DND-41 (cell line): ENCODE results near the gene DVL2.

Experiments used
- EZH2 ChIP-seq: IDR thresholded peaks from 3 replicates; pipeline ENCODE4 v1.6.1; 2012; ENCODE audit warnings: borderline replicate concordance, low read depth, mild to moderate bottlenecking, moderate library complexity, low read length, inconsistent platforms; ENCODE audit not compliant: severe bottlenecking
- TF ChIP-seq, protein P1 (sequence below): IDR thresholded peaks from 2 replicates; pipeline ENCODE4 v1.5.1; 2012; ENCODE audit warnings: borderline replicate concordance, low read length, moderate library complexity, mild to moderate bottlenecking; ENCODE audit not compliant: poor library complexity, severe bottlenecking; ENCODE audit errors: extremely low read depth

DNA sequence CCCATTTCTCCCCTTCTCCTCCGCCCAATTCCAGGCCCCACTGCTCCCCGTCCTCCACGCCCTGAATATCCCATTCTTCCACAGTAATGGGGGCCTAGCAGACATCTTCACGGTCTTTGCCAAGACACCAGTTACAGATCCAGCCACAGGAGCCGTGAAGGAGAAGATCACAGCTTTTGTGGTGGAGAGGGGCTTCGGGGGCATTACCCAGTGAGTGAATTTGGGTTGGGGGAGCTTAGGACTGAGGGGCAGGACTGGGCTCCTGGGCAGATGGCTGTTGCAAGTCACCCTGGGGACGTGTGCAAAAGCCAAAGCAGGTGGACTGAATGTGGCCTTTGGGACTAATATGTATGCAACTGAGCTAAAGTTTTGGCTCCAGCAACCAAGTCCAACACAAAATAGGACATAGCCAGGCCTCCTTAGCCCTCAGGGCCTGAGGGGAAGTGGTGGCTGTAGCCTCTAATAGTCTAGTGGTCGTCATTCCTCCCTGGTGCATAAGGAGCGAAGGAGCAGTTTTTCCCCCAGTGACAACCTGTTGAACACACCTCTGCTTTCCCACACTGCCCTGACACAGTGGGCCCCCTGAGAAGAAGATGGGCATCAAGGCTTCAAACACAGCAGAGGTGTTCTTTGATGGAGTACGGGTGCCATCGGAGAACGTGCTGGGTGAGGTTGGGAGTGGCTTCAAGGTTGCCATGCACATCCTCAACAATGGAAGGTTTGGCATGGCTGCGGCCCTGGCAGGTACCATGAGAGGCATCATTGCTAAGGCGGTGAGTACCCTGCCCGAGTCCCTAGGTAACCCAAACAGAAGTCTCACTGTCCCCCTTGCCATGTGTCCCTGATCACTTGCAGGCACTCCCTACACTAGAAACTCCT is 12.0 kb downstream of the DVL2 start:
- TF ChIP-seq, protein P1, sequence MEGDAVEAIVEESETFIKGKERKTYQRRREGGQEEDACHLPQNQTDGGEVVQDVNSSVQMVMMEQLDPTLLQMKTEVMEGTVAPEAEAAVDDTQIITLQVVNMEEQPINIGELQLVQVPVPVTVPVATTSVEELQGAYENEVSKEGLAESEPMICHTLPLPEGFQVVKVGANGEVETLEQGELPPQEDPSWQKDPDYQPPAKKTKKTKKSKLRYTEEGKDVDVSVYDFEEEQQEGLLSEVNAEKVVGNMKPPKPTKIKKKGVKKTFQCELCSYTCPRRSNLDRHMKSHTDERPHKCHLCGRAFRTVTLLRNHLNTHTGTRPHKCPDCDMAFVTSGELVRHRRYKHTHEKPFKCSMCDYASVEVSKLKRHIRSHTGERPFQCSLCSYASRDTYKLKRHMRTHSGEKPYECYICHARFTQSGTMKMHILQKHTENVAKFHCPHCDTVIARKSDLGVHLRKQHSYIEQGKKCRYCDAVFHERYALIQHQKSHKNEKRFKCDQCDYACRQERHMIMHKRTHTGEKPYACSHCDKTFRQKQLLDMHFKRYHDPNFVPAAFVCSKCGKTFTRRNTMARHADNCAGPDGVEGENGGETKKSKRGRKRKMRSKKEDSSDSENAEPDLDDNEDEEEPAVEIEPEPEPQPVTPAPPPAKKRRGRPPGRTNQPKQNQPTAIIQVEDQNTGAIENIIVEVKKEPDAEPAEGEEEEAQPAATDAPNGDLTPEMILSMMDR: no peak
- TF ChIP-seq EZH2: no peak
